Measurements from ENCODE around the gene ARFGEF2.
"Not testable (repeated sequence)": the region's sequence is repeated elsewhere in the genome, so short reads cannot be mapped to it uniquely, and the experiment has no call there.

ARFGEF2 gene

GRCh38 chr20:48956052-48956451 lies 34.5 kb downstream of the ARFGEF2 start:
- no peak for DNase-seq

GRCh38 chr20:48957053-48957481 lies 35.6 kb downstream of the ARFGEF2 start:
- no peak for DNase-seq

- DNase-seq: no peak
These were observed 36.0 kb downstream of the ARFGEF2 start for GRCh38 chr20:48957533-48957932.

GRCh38 chr20:48958743-48959142 lies 37.2 kb downstream of the ARFGEF2 start:
- no peak for DNase-seq

- peak in 1 of 5 donors; percentile 42 for DNase-seq
These were observed 38.5 kb downstream of the ARFGEF2 start for GRCh38 chr20:48959899-48960550.

GRCh38 chr20:48962421-48962820 lies 40.9 kb downstream of the ARFGEF2 start:
- DNase-seq: no peak

GRCh38 chr20:48962976-48963771 lies 41.7 kb downstream of the ARFGEF2 start:
- no peak for DNase-seq

GRCh38 chr20:48965189-48965910 lies 43.8 kb downstream of the ARFGEF2 start:
- DNase-seq: no peak

- no peak for DNase-seq
These were observed 49.3 kb downstream of the ARFGEF2 start for GRCh38 chr20:48970681-48971365.

- no peak for DNase-seq
These were observed 50.4 kb downstream of the ARFGEF2 start for GRCh38 chr20:48971956-48972355.

- DNase-seq: no peak
These were observed 51.3 kb downstream of the ARFGEF2 start for GRCh38 chr20:48972816-48973215.

GRCh38 chr20:48975955-48976354 lies 54.4 kb downstream of the ARFGEF2 start:
- no peak for DNase-seq

- not testable (repeated sequence) for DNase-seq
These were observed 58.5 kb downstream of the ARFGEF2 start for GRCh38 chr20:48979980-48980379.

- DNase-seq: no peak
These were observed 62.2 kb downstream of the ARFGEF2 start for GRCh38 chr20:48983423-48984400.

- DNase-seq: no peak
These were observed 63.2 kb downstream of the ARFGEF2 start for GRCh38 chr20:48984575-48985219.

- no peak for DNase-seq
These were observed 65.4 kb downstream of the ARFGEF2 start for GRCh38 chr20:48986899-48987298.

- no peak for DNase-seq
These were observed 69.0 kb downstream of the ARFGEF2 start for GRCh38 chr20:48990467-48990866.

- DNase-seq: no peak
These were observed 74.1 kb downstream of the ARFGEF2 start for GRCh38 chr20:48995589-48995988.

- DNase-seq: no peak
These were observed 78.7 kb downstream of the ARFGEF2 start for GRCh38 chr20:48999890-49000870.

- no peak for DNase-seq
These were observed 80.2 kb downstream of the ARFGEF2 start for GRCh38 chr20:49001741-49002140.

Data from T-helper 1 cell (primary cell).